ENCODE measurements around the gene EFNA4. TPM values are rescaled to one million over a fixed set of nuclear protein-coding genes. Genes with fewer than 3 reads are reported as not detected.

Gene EFNA4
- 8.7 and 11.3 TPM in 2 replicates for total RNA-seq

GRCh38 chr1:155063550-155064110 is at the start of gene EFNA4:
Gene EFNA4 (plus strand): TSS chr1:155063740. CDS start chr1:155063824, 84 bp downstream.

GRCh38 chr1:155033524-155033923 is 30.0 kb upstream of the EFNA4 start, which contains the start of the genes DCST1 and DCST2:
Gene DCST1 (plus strand): TSS chr1:155033824. CDS start chr1:155034037, 213 bp downstream.
Gene DCST2 (minus strand): TSS chr1:155033781. CDS start chr1:155033701, 80 bp downstream.

DNA sequence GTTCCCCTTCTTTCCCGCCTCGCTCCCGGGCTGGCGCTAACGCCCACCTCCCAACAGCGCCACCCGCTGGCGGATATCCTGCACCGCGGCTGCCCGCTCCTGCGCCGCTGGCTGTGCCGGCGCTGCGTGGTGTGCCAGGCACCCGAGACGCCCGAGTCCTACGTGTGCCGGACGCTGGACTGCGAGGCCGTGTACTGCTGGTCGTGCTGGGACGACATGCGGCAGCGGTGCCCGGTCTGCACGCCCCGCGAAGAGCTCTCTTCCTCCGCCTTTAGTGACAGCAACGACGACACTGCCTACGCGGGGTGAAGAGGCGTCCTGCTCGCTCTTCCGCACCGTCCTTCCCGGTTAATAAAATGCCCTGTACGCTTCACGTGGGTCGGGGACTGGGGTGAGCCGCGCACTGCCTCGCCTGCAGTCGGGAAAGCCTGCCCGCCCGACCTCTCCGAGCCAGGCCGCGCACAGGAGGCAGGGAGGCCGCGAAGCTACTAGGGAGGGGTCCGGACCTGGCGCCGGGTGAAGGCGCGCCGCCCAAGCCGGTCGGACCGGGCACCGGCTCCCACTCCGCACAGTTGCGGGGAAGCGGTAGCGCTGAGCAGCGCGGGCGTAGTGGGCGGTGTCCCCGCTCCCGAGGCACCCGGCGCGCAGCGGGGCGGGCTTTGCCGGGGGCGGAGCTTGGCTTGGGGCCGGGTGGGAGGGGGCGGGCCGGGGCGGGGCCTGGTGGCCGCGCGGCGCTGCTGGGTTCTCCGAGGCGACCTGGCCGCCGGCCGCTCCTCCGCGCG is 12.8 kb upstream of the EFNA4 start, which contains the start of gene ADAM15:
TSS of gene ADAM15 (plus strand) at position 757 of the 782 bp plus-strand sequence. CDS start 71 bp downstream, outside the sequence.

GRCh38 chr1:155078469-155079209 is 15.1 kb downstream of the EFNA4 start, which contains the start of gene EFNA3:
Gene EFNA3 (plus strand): TSS chr1:155078837. CDS start chr1:155078942, 105 bp downstream.

Other genes starting within 250 kb of the EFNA4 start
- 0.09 and 0.19 TPM in 2 replicates for gene KCNN3, start 193.5 kb upstream of the EFNA4 start, total RNA-seq
- 8.8 and 13.7 TPM in 2 replicates for gene PMVK, start 127.0 kb upstream of the EFNA4 start, total RNA-seq
- gene PBXIP1, start 107.6 kb upstream of the EFNA4 start, total RNA-seq = 90.7 and 96.4 TPM in 2 replicates
- gene PYGO2, start 102.0 kb upstream of the EFNA4 start, total RNA-seq = 4.9 and 5.0 TPM in 2 replicates
- gene SHC1, start 93.0 kb upstream of the EFNA4 start, total RNA-seq = 144 and 203 TPM in 2 replicates
- 49.8 and 80.9 TPM in 2 replicates for gene CKS1B, start 89.1 kb upstream of the EFNA4 start, total RNA-seq
- gene FLAD1, start 80.4 kb upstream of the EFNA4 start, total RNA-seq = 23.7 and 28.6 TPM in 2 replicates
- 0.18 TPM in 1 of 2 replicates, not detected in the other for gene LENEP, start 70.2 kb upstream of the EFNA4 start, total RNA-seq
- 10.1 and 15.6 TPM in 2 replicates for gene ZBTB7B, start 60.9 kb upstream of the EFNA4 start, total RNA-seq
- 0.09 TPM in 1 of 2 replicates, not detected in the other for gene DCST2, start 30.0 kb upstream of the EFNA4 start, total RNA-seq
- gene DCST1, start 29.9 kb upstream of the EFNA4 start, total RNA-seq = not detected in 2 replicates
- 279 and 339 TPM in 2 replicates for gene ADAM15, start 12.4 kb upstream of the EFNA4 start, total RNA-seq
- gene EFNA3, start 15.1 kb downstream of the EFNA4 start, total RNA-seq = 1.0 and 1.6 TPM in 2 replicates
- gene EFNA1, start 64.1 kb downstream of the EFNA4 start, total RNA-seq = 62.8 and 82.9 TPM in 2 replicates
- gene SLC50A1, start 72.1 kb downstream of the EFNA4 start, total RNA-seq = 20.9 and 25.9 TPM in 2 replicates
- 29.1 and 35.1 TPM in 2 replicates for gene DPM3, start 76.8 kb downstream of the EFNA4 start, total RNA-seq
- 96.6 and 105 TPM in 2 replicates for gene KRTCAP2, start 109.6 kb downstream of the EFNA4 start, total RNA-seq
- gene TRIM46, start 110.1 kb downstream of the EFNA4 start, total RNA-seq = 4.9 and 5.9 TPM in 2 replicates
- gene THBS3, start 144.2 kb downstream of the EFNA4 start, total RNA-seq = 12.9 and 13.5 TPM in 2 replicates
- 37.1 and 45.6 TPM in 2 replicates for gene MTX1, start 145.0 kb downstream of the EFNA4 start, total RNA-seq
- 2.8 and 5.6 TPM in 2 replicates for gene ENTREP3, start 191.7 kb downstream of the EFNA4 start, total RNA-seq
- gene SCAMP3, start 198.6 kb downstream of the EFNA4 start, total RNA-seq = 24.5 and 26.4 TPM in 2 replicates
- gene CLK2, start 209.8 kb downstream of the EFNA4 start, total RNA-seq = 20.2 and 29.8 TPM in 2 replicates
- gene HCN3, start 213.7 kb downstream of the EFNA4 start, total RNA-seq = 0.56 and 0.90 TPM in 2 replicates
- gene PKLR, start 237.7 kb downstream of the EFNA4 start, total RNA-seq = under 0.01 TPM in 1 of 2 replicates, not detected in the other
- 151 and 294 TPM in 2 replicates for gene FDPS, start 245.1 kb downstream of the EFNA4 start, total RNA-seq

Measured in endothelial cell of coronary artery (primary cell).